Fibroblast of gingiva (primary cell): ENCODE data around the gene COL16A1.

Experiments used
- DNase-seq: peaks from one replicate; pipeline ENCODE4 v3.0.0-alpha.2; 2011; ENCODE audit warnings: low read depth

COL16A1 gene

DNA sequence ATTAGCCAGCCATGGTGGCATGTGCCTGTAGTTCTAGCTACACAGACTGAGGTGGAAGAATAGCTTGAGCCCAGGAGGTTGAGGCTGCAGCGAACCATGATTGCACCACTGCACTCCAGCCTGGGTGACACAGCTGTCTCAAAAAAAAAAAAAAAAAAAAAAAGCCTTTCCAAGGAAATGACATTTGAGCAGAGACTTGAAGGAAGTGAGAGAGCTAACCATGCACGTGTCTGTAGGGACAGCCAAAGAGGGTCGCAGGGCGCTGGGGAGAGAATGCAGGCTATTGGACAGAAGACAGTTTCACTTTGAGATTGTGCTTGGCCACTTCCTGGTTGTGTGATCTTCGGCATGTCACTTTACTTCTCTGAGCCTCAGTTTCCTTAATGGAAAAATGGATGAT, 79.5 kb downstream of the COL16A1 start:
- no peak for DNase-seq

DNA sequence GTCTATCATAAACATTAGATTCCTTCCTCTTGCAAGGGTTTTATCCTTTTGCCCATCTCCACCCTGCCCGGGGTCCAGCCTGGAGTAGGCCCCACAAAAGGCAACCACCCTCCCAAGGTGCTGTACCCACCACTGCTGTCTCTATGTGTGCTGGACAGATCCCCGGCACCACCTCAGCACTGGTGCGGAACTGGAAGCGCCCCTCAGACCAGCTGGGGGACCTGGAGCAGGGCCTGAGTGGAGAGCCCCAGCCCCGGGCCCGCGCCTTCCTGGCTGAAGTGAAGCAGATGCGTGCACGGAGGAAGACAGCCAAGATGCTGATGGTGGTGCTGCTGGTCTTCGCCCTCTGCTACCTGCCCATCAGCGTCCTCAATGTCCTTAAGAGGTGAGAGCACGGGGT, 80.5 kb downstream of the COL16A1 start:
- no peak for DNase-seq

DNA sequence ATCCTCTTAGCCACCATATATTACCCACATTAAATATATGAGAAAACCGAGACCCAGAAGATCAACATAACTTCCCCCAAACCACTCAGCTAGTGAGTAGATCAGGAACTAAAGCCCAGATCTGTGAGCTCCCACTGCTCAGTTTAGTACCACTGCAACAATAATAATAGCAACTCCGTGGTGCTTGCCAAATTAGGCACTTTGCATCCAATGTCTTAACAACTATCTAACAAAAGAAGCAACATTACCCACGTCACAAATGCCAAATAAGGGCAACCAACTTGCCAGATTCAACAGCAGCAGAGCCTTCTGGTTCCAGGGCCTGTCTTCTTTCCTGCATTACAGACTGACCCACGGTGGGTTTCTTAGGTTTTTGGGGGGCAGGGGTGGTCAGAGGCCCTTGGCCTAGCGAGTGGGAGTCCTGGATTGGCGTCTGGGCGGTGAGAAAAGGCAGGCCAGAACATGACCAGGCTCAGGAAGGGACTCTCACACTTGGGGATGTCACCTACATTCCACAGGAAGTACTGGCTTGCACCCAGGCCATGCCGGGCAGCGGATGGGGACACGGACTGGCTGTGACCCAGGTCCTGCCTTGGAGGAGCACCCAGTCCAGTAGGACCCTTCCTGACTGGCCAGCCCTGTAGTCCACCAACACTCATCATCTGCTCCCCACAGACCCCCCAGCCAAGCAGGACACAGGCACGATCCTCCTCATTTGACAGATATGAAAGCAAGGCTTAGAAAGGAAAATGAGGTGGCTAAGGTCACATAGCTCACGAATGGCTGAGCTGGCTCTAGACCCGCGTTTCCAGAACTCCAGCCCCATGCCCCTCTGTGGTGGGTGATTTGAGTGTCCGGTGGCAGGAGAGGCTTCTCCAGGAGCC, 81.7 kb downstream of the COL16A1 start:
- DNase-seq = no peak

DNA sequence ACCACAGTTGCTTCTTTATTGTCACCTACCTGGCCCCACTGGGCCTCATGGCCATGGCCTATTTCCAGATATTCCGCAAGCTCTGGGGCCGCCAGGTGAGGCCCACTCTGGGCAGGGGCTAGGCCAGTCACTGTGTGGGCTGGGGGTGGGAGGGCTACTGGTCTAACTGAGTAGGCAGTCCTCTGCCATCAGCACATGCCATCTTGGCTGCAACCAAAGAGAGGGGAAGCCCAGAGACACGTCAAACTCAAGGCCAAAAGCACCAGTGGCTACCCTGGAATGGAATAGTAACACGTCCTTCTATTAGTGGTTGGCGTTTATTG, 82.4 kb downstream of the COL16A1 start:
- no peak for DNase-seq

DNA sequence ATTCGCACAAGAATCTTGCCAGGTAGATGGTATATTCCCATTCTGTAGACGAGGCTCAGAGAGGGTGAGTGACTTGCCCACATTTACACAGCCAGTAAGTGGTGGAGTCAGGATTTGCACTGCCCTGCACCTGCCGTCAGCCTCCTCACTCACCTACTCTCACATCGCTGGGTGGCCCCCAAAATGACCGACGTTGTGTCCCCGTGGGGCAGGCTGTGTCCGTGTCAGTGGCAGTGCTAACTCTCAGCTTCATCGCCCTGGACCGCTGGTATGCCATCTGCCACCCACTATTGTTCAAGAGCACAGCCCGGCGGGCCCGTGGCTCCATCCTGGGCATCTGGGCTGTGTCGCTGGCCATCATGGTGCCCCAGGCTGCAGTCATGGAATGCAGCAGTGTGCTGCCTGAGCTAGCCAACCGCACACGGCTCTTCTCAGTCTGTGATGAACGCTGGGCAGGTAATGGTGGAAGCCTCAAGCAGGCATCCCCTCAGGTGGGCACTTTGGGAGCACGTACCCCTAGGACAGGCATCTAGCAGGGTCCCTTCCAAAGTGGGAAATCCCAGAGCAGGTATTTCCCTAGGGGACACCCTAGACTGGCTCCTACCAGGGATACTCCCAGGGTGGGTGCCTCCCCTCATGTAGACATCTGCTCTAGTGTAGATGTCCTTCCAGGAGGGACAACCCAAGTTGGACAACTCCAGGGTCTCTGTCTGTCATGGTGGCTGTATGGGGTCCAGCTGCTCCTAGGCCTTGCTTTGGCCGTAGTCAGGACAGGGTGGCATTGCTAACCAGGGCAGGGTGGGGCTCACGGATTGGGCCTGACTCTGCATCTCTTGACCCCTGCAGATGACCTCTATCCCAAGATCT, 83.0 kb downstream of the COL16A1 start:
- no peak for DNase-seq

DNA sequence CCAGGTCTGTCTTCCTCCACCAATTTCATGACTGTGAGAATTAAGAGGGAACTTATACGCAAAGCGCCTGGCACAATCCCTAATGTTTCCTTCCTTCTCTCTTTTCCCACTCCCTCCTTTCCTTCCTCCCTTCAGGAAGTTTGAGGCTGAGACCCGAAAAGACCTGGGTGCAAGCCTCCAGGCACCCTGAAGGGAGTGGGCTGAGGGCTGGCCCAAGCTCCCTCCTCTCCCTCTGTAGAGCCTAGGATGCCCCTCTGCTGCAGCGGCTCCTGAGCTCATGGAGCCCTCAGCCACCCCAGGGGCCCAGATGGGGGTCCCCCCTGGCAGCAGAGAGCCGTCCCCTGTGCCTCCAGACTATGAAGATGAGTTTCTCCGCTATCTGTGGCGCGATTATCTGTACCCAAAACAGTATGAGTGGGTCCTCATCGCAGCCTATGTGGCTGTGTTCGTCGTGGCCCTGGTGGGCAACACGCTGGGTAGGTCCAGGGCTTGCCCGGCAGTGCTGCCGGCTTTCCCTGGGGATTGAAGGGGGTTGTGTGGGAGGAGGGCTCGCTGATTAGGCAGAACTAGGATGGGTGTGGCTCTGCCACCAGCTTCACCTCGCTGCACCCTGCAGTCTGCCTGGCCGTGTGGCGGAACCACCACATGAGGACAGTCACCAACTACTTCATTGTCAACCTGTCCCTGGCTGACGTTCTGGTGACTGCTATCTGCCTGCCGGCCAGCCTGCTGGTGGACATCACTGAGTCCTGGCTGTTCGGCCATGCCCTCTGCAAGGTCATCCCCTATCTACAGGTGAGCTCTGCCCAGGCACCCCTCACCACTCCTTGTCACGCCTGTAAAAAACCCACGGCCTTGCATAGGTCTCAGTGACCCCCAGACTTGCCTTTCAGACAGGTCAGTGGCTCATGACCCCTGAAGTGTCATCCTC, 84.6 kb downstream of the COL16A1 start:
- no peak for DNase-seq

DNA sequence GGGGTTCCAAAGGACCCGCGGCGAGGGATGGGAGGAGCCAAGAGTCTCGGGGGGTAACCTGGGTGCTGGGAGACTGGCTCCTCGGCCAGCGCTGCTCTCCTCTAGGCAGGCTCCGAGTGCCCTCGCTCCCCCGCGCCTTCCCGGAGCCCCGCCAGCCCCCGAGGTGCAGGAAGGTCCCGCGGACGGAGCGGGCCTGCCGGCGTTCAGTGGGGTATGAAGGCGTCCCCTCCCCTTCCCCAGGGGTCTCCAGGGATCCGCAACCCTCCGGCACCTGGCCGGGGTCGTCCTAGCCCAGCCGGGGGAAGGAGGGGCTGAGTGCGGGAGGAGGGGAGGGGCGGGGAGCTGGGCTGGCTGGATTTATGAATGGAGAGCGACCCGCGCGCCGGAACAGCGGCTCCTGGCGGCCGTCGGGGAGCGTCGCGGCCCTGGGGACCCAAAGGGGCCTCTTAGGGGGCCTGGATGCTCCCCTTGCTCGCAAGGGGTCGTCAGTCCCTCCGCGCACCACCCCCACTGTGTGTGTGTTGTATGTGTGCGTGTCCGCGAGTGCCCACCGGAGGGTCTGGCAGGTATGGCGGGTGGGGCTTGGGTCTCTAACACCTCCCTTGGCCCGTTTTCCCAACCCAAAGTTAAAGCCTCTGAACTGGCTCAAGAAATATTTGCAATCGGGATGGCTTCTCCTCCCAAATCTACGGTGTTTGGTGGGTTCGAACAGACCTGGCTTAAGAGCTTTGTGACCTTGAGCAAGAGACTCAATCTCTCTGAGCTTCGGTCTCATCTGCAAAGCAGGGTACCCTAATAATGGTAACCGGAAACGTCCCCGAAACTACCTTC, 85.7 kb downstream of the COL16A1 start:
- no peak for DNase-seq

DNA sequence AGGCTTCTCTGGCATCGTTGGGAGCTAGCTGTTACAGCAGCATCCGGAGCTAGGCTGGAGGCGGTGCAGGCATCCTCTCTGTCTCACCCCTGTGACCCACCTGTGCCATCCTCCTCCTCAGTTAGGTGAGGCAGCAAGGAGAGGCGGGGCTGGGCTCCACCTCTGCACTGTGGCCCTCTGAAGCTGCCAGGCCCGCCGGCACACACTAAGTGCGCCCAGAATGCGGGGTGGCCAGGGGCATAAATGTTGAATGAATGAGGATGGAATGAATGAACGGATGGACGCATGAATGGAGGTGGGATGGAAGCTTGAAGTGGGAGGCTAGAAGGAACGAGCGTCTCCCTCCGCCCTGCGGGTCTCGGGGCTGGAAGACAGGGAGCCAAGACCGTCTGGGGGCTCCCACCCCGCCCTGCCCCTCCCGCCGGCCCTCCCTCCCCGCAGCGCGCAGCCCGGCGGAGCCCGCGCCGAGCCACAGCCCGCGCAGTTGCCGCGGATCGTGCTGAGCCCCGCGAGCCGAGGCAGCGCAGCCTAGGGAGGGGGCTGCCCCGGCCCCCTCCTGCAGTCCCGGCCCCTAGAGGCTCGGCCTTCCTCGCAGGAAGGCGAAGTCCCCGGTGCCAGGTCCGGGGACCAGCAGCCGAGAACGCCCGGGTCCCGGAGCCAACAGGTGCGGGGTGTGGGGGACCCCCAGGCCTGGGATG, 86.5 kb downstream of the COL16A1 start, which contains the start of gene HCRTR1:
TSS of gene HCRTR1 (plus strand) at position 472 of the 698 bp plus-strand sequence. CDS start 1,504 bp downstream, outside the sequence.
- no peak for DNase-seq

DNA sequence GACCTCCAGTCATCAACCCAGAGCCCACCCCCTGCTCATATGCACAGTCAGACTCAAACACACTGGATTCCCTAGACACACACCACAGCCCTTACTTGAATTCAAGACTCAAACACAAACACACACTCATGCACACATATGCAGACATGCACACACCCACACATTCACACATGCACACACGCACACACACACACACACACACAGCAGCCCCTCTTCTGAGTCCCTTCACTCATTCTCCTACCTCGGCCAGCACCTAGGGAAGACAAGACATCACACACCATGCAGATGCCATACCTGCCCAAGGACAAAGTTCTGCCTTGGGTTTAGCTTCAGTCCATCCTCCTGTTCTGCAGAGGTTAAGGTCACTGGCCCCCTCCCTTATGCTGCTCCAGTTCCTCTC, 87.9 kb downstream of the COL16A1 start:
- no peak for DNase-seq

DNA sequence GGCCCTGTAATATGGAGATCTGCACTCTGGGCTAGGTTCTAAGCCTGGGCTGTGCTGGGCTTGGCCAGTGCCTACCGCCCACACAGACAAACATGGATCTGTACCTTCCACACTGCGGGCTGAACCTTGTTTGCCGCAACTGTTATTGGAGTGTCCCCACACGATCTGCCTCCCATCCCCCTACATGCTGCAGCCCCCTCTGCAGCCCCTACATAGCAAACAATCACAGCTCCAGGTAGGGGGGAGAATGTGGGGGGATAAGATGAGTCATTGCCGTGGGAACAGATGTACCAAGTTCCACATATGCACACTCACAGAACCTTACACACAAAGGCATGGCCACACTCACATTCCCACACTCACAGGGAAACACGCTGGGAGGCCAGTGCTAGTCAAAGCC, 88.4 kb downstream of the COL16A1 start:
- no peak for DNase-seq

DNA sequence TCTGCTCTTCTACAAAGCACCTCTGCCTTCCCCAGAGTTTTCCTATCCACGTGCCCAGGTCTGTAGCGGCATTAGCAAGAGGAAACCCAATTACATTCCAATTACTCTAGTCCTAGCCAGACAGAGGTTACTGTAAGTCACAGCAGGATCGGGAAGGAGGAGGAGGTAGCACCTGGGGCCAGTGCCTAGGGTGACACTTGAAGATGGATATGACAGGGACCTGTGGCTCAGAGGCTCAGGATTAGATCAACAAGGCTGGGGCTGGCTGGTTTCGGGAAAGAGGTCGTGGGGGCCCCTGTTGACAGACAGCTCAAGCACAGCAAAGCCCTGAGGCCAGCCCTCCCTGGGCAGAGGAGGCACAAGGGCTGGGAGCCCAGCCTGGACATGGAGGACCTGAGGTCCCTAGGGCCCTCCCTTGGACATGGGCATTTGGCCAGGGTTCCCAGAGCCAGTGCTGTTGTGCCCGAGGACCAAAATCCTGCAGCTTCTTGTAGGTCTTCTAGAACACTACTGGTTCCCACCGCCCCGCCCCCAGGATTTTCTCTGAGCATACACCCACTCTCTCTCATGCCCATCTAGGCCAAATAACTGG, 89.3 kb downstream of the COL16A1 start:
- no peak for DNase-seq

DNA sequence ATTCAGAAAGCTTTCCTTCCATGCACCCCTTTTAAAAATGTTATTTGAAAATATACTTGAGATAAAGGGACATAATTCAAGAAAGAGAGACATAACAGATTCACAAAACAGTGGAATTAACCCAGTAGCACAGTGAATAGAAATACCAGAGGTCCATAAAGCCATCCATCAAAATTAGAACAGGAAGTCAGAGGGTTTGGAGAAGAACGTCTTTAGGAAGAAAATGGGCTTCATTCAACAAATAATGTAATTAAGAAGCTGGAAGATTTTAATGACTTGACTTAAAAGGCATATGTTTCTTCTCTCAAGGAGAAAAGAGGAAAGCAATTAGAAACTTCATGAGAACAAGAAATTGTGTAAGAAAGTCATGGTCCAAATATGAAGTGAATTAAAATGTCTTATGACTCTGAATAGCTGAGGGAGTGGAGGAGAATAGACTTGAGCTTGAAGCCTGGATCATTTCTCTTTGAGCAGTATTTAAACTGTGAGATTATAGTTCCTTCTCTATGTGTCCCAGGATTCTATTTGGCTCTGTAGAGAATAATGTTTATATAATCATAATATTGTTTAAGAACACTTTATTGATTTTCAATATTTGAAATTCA, 94.2 kb downstream of the COL16A1 start:
- no peak for DNase-seq

DNA sequence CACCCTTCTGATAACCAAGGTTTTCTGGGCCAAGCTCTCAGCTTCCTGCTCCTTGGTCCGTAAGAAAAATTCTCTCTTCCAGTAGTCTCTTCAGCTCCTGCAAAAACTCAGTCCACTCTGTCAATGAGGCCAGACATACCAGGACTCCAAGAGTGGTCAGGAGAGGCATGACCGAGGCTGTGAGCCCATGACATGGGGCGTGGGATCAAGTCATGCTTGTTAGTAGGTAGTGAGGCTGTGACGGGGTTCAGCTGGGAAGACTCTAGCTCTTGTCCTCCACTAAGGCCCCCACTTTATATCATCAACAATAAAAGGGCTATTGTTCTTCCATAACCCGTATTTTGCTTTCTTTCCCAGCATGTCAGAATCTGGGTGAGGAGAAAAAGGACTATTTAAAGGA, 96.5 kb downstream of the COL16A1 start:
- DNase-seq = no peak

DNA sequence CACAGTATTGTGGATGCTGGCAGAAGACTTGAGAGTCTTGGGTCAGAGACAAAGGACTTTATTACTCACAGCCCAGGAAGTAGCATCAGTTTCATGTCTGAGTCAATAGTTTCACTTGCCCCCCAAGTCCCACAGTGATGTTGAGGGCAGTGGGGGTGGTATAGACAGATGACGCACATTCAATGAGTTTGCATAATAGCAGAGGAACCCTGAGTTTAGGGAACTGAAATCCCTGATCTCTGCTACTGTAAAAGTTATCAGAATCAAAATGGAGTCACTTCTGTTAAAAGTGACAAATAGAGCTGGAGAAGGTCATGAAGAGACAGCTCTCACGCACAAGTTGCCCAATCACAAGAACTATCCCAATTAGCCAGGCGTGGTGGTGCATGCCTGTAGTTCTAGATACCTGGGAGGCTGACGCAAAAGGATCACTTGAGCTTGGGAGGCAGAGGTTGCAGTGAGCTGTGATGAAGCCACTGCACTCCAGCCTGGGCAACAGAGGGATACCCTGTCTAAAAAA, 97.8 kb downstream of the COL16A1 start:
- peak; percentile 39 for DNase-seq
